GM06990 (cell line): Measurements from ENCODE around the gene DTX1.

Experiments used
- DNase-seq: peaks from one replicate; pipeline ENCODE4 v3.0.0-alpha.2; 2011; ENCODE audit not compliant: insufficient read length; ENCODE audit errors: extremely low read depth
- H3K27me3 ChIP-seq: replicated peaks from 2 replicates; pipeline ENCODE4 v1.6.0; 2011; ENCODE audit warnings: low read length; ENCODE audit not compliant: control insufficient read depth, insufficient read depth
- H3K36me3 ChIP-seq: 2 replicates; pipeline ENCODE4 v1.5.1; 2011; ENCODE audit warnings: low read length; ENCODE audit not compliant: control insufficient read depth, insufficient read depth
- H3K4me3 ChIP-seq: replicated peaks from 2 replicates; pipeline ENCODE4 v1.5.1; 2011; ENCODE audit warnings: low read depth, mild to moderate bottlenecking, control low read depth, low read length
- TF ChIP-seq, protein P1 (sequence below): IDR thresholded peaks from 2 replicates; pipeline ENCODE4 v1.5.1; 2011; ENCODE audit warnings: low read length, control low read depth, mild to moderate bottlenecking, inconsistent platforms; ENCODE audit not compliant: insufficient read depth, poor library complexity, severe bottlenecking

DTX1 gene

DNA sequence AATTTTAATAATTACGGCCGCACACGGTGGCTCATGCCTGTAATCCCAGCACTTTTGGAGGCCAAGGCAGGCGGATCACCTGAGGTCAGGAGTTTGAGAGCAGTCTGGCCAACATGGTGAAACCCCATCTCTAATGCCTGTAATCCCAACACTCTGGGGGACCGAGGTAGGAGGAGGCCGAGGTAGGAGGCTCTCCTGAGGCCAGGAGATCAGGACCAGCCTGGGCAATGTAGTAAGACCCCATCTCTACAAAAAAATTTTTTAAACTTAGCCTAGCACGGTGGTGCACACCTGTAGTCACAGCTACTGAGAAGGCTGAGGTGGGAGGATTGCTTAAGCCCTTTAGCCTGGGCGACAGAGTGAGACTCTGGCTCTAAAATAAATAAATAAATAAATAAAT is 87.4 kb downstream of the DTX1 start:
- DNase-seq, result no peak
- TF ChIP-seq, protein P1, sequence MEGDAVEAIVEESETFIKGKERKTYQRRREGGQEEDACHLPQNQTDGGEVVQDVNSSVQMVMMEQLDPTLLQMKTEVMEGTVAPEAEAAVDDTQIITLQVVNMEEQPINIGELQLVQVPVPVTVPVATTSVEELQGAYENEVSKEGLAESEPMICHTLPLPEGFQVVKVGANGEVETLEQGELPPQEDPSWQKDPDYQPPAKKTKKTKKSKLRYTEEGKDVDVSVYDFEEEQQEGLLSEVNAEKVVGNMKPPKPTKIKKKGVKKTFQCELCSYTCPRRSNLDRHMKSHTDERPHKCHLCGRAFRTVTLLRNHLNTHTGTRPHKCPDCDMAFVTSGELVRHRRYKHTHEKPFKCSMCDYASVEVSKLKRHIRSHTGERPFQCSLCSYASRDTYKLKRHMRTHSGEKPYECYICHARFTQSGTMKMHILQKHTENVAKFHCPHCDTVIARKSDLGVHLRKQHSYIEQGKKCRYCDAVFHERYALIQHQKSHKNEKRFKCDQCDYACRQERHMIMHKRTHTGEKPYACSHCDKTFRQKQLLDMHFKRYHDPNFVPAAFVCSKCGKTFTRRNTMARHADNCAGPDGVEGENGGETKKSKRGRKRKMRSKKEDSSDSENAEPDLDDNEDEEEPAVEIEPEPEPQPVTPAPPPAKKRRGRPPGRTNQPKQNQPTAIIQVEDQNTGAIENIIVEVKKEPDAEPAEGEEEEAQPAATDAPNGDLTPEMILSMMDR, result no peak
- H3K4me3 ChIP-seq, result no peak overlapping the region
- H3K27me3 ChIP-seq, result no peaks in the 10 kb centered on the region; the same call in 1 of the 2 replicates
- no peaks in the 10 kb centered on the region for H3K36me3 ChIP-seq

DNA sequence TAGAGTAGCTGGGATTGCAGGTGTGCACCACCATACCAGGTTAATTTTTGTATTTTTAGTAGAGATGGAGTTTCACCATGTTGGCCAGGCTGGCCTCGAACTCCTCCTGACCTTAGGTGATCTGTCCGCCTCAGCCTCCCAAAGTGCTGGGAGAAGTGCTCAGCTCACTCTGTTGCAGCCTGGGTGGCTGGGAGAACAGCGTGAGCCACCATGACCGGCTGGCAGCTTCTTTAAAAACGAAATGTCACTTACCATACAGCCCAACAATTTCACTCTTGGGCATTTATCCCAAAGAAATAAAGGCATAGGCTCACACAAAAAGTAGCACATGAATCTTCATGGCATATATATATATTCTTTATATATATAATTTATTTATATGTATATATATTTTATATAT is 88.3 kb downstream of the DTX1 start:
- no peak overlapping the region for H3K4me3 ChIP-seq
- H3K27me3 ChIP-seq, result no peaks in the 10 kb centered on the region; the same call in 1 of the 2 replicates
- no peak for DNase-seq
- no peaks in the 10 kb centered on the region for H3K36me3 ChIP-seq
- TF ChIP-seq, protein P1, result no peak

DNA sequence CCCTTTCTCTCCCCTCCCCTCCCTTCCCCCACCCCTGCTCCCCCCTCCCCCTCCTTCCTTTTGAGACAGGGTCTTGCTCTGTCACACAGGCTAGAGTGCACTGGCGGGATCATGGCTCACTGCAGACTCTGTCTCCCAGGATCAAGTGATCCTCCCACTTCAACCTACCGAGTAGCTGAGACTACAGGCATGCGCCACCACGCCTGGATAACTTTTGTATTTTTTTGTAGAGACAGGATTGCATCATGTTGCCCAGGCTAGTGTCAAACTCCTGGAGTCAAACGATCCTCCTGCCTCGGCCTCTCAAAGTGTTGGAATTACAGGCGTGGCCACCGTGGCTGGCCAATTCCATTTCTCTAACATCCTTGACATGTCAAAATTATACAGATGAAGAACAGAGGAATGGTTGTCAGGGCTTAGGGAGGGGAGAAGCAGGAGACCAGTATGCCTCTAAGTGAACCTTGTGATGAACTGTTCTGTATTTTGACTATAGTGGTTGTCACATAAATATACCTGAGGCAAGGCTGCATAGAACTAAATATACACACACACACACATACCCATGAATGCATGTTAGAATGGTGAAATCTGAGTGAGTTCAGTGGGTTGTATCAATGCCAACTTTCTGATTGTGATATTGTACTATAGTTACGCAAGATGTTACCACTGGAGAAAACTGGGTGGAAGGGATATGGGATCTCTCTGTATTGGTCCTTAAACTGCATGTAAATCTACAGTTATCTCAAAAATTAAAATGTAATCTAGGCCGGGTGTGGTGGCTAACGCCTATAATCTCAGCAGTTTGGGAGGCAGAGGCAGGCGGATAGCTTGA is 89.4 kb downstream of the DTX1 start:
- Histone ChIP-seq H3K27me3 (no peaks in the 10 kb centered on the region; the same call in 1 of the 2 replicates), H3K4me3 (no peak overlapping the region), H3K36me3 (no peaks in the 10 kb centered on the region)
- TF ChIP-seq, protein P1, result no peak
- no peak for DNase-seq

DNA sequence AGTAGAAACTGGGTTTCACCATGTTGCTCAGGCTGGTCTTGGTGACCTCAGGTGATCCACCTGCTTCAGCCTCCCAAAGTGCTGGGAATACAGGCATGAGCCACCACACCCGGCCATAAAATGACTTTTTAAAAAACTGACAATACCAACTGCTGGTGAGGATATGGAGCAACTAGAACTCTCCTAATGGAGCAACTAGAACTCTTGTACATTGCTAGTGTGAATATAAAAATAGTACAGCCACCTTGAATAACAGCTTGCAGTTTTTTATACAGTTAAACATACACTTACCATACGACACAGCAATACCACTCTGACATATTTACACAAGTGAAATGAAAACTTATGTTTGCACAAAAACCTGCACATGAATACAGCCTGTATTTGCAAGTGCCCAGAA is 90.5 kb downstream of the DTX1 start:
- no peak for DNase-seq
- Histone ChIP-seq H3K36me3 (no peaks in the 10 kb centered on the region), H3K4me3 (no peak overlapping the region), H3K27me3 (peaks cover 1% of the 10 kb centered on the region; the same call in 1 of the 2 replicates)
- TF ChIP-seq, protein P1, result no peak
